Stimulated activated CD4-positive, alpha-beta T cell treated with anti-CD3 and anti-CD28 coated beads, Interleukin-4, amount 100 ng/mL, for 1 hour (primary cell): ENCODE results near the gene DLEC1.
A peak's percentile ranks its signal among the peaks of the same experiment; 100 is the strongest.

ENCODE experiments used
- DNase-seq: peaks from one replicate; pipeline ENCODE4 v3.0.0-alpha.2; 2020

The DLEC1 gene

GRCh38 chr3:38039101-38039898, at the start of gene DLEC1:
DLEC1 (plus strand) TSS chr3:38039208; CDS start chr3:38039226, 18 bp downstream.
- DNase-seq, result peak; percentile 67

GRCh38 chr3:37989821-37990480, 49.1 kb upstream of the DLEC1 start:
- DNase-seq, result no peak

- DNase-seq, result no peak
These were observed 48.5 kb upstream of the DLEC1 start, which contains the start of gene VILL for GRCh38 chr3:37990527-37990926. VILL (plus strand) TSS chr3:37990786; CDS start chr3:37993673, 2,887 bp downstream.

- no peak for DNase-seq
These were observed 47.9 kb upstream of the DLEC1 start for GRCh38 chr3:37991109-37991508.

- DNase-seq, result no peak
These were observed 47.2 kb upstream of the DLEC1 start for GRCh38 chr3:37991823-37992222.

GRCh38 chr3:37992271-37993066, 46.5 kb upstream of the DLEC1 start:
- DNase-seq, result no peak

GRCh38 chr3:37993067-37993455, 45.9 kb upstream of the DLEC1 start:
- no peak for DNase-seq

- DNase-seq, result no peak
These were observed 45.6 kb upstream of the DLEC1 start for GRCh38 chr3:37993460-37993819.

- DNase-seq, result peak; percentile 70
These were observed 45.0 kb upstream of the DLEC1 start for GRCh38 chr3:37993820-37994638.

GRCh38 chr3:37994639-37994972, 44.4 kb upstream of the DLEC1 start:
- no peak for DNase-seq

- no peak for DNase-seq
These were observed 43.1 kb upstream of the DLEC1 start for GRCh38 chr3:37995652-37996641.

GRCh38 chr3:37996785-37997301, 42.2 kb upstream of the DLEC1 start:
- DNase-seq, result peak; percentile 82

GRCh38 chr3:37997342-37997741, 41.7 kb upstream of the DLEC1 start:
- no peak for DNase-seq

- no peak for DNase-seq
These were observed 41.1 kb upstream of the DLEC1 start for GRCh38 chr3:37997791-37998370.

GRCh38 chr3:37999836-38000235, 39.2 kb upstream of the DLEC1 start:
- no peak for DNase-seq

GRCh38 chr3:38000242-38000916, 38.6 kb upstream of the DLEC1 start:
- no peak for DNase-seq

GRCh38 chr3:38000965-38001455, 38.0 kb upstream of the DLEC1 start:
- no peak for DNase-seq

- DNase-seq, result no peak
These were observed 37.4 kb upstream of the DLEC1 start for GRCh38 chr3:38001456-38002081.

- no peak for DNase-seq
These were observed 36.6 kb upstream of the DLEC1 start for GRCh38 chr3:38002291-38002876.
